ENCODE data around the gene FAM81B. TPM values are rescaled to one million over a fixed set of nuclear protein-coding genes. Genes with fewer than 3 reads are reported as not detected.

Gene FAM81B
- total and polyA plus RNA-seq, 11 donors: 1.2 to 6.6 (median 2.1) TPM; not detected in 2

GRCh38 chr5:95403996-95404395 lies 12.8 kb downstream of the FAM81B start:
- ATAC-seq: no peak
- no peak for TF ChIP-seq POLR2A (IDR thresholded peaks at IDR 0.05)
- TF ChIP-seq CTCF (IDR thresholded peaks at IDR 0.05): no peak
- DNase-seq: no peak
- Histone ChIP-seq H3K27me3 (no peaks in the 10 kb centered on the region), H3K9me3 (no peaks in the 10 kb centered on the region), H3K4me1 (no peaks in the 10 kb centered on the region), H3K36me3 (no peaks in the 10 kb centered on the region), H3K27ac (no peak overlapping the region), H3K4me3 (no peak overlapping the region)
- intact Hi-C loops (cut with DNase I): no loop called here
- 0 to 89% (median 54%) methylated on average over 1 of the region's 1 CpG for WGBS, 4 donors

DNA sequence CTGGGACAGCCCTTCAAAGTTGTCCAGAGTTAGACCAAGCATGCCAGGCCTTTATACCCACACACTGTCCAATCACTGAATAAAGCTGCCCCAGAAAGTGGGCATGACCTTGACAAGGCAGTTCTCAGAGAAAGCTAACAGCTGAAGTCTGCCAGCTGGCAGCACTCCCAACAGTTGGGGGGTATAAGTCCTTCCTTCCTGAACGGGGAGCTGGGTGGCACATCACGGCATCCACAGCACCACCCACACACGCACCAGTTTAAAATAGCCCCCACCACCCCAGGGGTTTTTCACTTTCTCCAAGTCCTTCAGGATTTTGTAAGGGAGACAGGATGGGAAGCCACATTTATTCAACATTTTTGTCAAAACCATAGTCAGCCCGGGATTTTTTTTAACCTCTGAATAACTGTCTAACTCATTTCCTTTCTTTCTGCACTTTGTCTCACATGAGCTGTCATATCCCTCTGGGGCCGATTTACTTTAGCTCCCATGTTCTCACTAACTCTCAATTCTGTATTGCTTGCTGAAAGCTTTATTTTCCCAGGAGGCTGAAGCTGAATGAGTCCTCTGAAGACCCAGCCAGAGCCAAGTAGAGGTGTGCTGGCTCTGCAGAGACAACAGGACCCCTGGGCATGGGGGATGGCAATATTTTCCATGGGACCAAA lies 15.4 kb downstream of the FAM81B start:
- ATAC-seq: no peak
- WGBS, 4 donors: 28 to 34% (median 32%) methylated on average over 5 of the region's 5 CpGs
- no peaks in the 10 kb centered on the region for H3K9me3 ChIP-seq
- no peaks in the 10 kb centered on the region for H3K27me3 ChIP-seq
- intact Hi-C loops (cut with DNase I): no loop called here
- H3K36me3 ChIP-seq: no peaks in the 10 kb centered on the region
- no peak for TF ChIP-seq POLR2A (IDR thresholded peaks at IDR 0.05)
- no peak for TF ChIP-seq CTCF (IDR thresholded peaks at IDR 0.05)
- no peaks in the 10 kb centered on the region for H3K4me1 ChIP-seq
- H3K4me3 ChIP-seq: no peak overlapping the region
- no peak overlapping the region for H3K27ac ChIP-seq
- no peak for DNase-seq

- DNase-seq: no peak
- TF ChIP-seq POLR2A (IDR thresholded peaks at IDR 0.05): no peak
- TF ChIP-seq CTCF (IDR thresholded peaks at IDR 0.05): no peak
- intact Hi-C loops (cut with DNase I): no loop called here
- WGBS, 4 donors: 69 to 84% (median 73%) methylated on average over 2 of the region's 2 CpGs
- H3K27ac ChIP-seq: no peak overlapping the region
- no peak for ATAC-seq
- no peaks in the 10 kb centered on the region for H3K36me3 ChIP-seq
- H3K4me1 ChIP-seq: no peaks in the 10 kb centered on the region
- H3K4me3 ChIP-seq: no peak overlapping the region
- H3K27me3 ChIP-seq: no peaks in the 10 kb centered on the region
- no peaks in the 10 kb centered on the region for H3K9me3 ChIP-seq
Observed at GRCh38 chr5:95410279-95410678, 19.1 kb downstream of the FAM81B start.

- Histone ChIP-seq H3K27ac (no peak overlapping the region), H3K9me3 (no peaks in the 10 kb centered on the region), H3K4me1 (no peaks in the 10 kb centered on the region), H3K36me3 (no peaks in the 10 kb centered on the region), H3K27me3 (no peaks in the 10 kb centered on the region), H3K4me3 (no peak overlapping the region)
- WGBS, 4 donors: 82 to 86% (median 84%) methylated on average over 2 of the region's 2 CpGs
- TF ChIP-seq CTCF (IDR thresholded peaks at IDR 0.05): no peak
- no peak for ATAC-seq
- no peak for DNase-seq
- intact Hi-C loops (cut with DNase I): no loop called here
Observed at GRCh38 chr5:95411474-95411873, 20.3 kb downstream of the FAM81B start.

Measured in heart left ventricle (tissue), 16 donors.